AG04450 (cell line): ENCODE data around the gene MGAT5B. TPM values are rescaled to one million over a fixed set of nuclear protein-coding genes. Genes with fewer than 3 reads are reported as not detected.

Source experiments
- CTCF ChIA-PET: fragments of 300-600, 350-600 bp; formaldehyde crosslinking; extraction: SDS; loops from one replicate; lab custom pipeline; 2022; ENCODE audit warnings: antibody characterized with exemption, inconsistent platforms; lab: Charles Lee
- POLR2A ChIA-PET: fragments of 350-600 bp; formaldehyde crosslinking; extraction: SDS; loops from one replicate; lab custom pipeline; 2021; ENCODE audit warnings: antibody characterized with exemption, inconsistent platforms; lab: Yijun Ruan, JAX
- DNase-seq: peaks from one replicate; pipeline ENCODE4 v3.0.0-alpha.2; 2011; ENCODE audit warnings: low read depth, low spot score
- H3K27ac ChIP-seq: one replicate; pipeline ENCODE4 v1.5.1; 2012; ENCODE audit warnings: low read depth, low read length, control low read depth
- H3K27me3 ChIP-seq: one replicate; pipeline ENCODE4 v1.6.0; 2012; ENCODE audit warnings: low read length; ENCODE audit not compliant: control insufficient read depth, insufficient read depth
- H3K4me3 ChIP-seq: 2 replicates; pipeline ENCODE4 v1.5.1; 2011; ENCODE audit warnings: mild to moderate bottlenecking, low read depth, low read length, control low read depth
- H3K9me3 ChIP-seq: 2 replicates; pipeline ENCODE4 v1.5.1; 2012; ENCODE audit warnings: low read length; ENCODE audit not compliant: control insufficient read depth, insufficient read depth
- CTCF ChIP-seq: IDR thresholded peaks from 2 replicates; pipeline ENCODE4 v1.5.1; 2011; ENCODE audit warnings: low read depth, low read length, control low read depth, inconsistent platforms
- polyA plus RNA-seq: library from polyadenylated mRNA; depleted of rRNA; stranded (reverse); fragments of >200 nt; gene quantifications from 2 replicates; pipeline ENCODE4 v1.2.3, GENCODE V29; 2011

MGAT5B gene
- polyA plus RNA-seq, 1 experiment: 0.69 TPM

GRCh38 chr17:76862494-76862893 lies 5.7 kb upstream of the MGAT5B start:
- POLR2A ChIA-PET: interaction anchor here (0.6 kb wide), 1 partner anchor 208 kb away, joined by 6 read pairs; no protein-coding TSS in a partner anchor
- CTCF ChIA-PET: no interaction called here
- peaks cover 9% of the 10 kb centered on the region for H3K27me3 ChIP-seq
- no peaks in the 10 kb centered on the region for H3K9me3 ChIP-seq
- H3K27ac ChIP-seq: no peak overlapping the region
- no peak for DNase-seq
- no peak for TF ChIP-seq CTCF
- H3K4me3 ChIP-seq: no peak overlapping the region

GRCh38 chr17:76864024-76864423 lies 4.2 kb upstream of the MGAT5B start:
- ChIA-PET CTCF (interaction anchor here (0.6 to 1.0 kb wide), 2 partner anchors 192 to 1339 kb away, joined by 3 to 6 read pairs; no protein-coding TSS in a partner anchor), POLR2A (no interaction called here)
- no peaks in the 10 kb centered on the region for H3K9me3 ChIP-seq
- H3K27ac ChIP-seq: no peak overlapping the region
- no peak overlapping the region for H3K4me3 ChIP-seq
- no peak for DNase-seq
- H3K27me3 ChIP-seq: peaks cover 7% of the 10 kb centered on the region
- TF ChIP-seq CTCF: no peak

- no peak overlapping the region for H3K4me3 ChIP-seq
- ChIA-PET CTCF (interaction anchor here (1.9 kb wide), 1 partner anchor 191 kb away, joined by 10 read pairs; no protein-coding TSS in a partner anchor), POLR2A (no interaction called here)
- H3K9me3 ChIP-seq: peaks cover 1% of the 10 kb centered on the region; the same call in 1 of the 2 replicates
- peaks cover 14% of the 10 kb centered on the region for H3K27me3 ChIP-seq
- DNase-seq: no peak
- TF ChIP-seq CTCF: no peak
- H3K27ac ChIP-seq: no peak overlapping the region
Observed at GRCh38 chr17:76865174-76865573, 3.0 kb upstream of the MGAT5B start.

- H3K27me3 ChIP-seq: peaks cover 15% of the 10 kb centered on the region
- TF ChIP-seq CTCF: no peak
- peaks cover 5% of the 10 kb centered on the region; the same call in 1 of the 2 replicates for H3K9me3 ChIP-seq
- ChIA-PET CTCF (interaction anchor here (1.9 kb wide), 1 partner anchor 190 kb away, joined by 10 read pairs; no protein-coding TSS in a partner anchor), POLR2A (no interaction called here)
- H3K27ac ChIP-seq: no peak overlapping the region
- no peak overlapping the region for H3K4me3 ChIP-seq
- DNase-seq: no peak
Observed at GRCh38 chr17:76866203-76866602, 2.0 kb upstream of the MGAT5B start.

- H3K27ac ChIP-seq: peak overlapping the region; percentile 40
- H3K9me3 ChIP-seq: peaks cover 5% of the 10 kb centered on the region; the same call in 1 of the 2 replicates
- DNase-seq: no peak
- ChIA-PET CTCF (interaction anchor here (0.5 to 3.0 kb wide), 19 partner anchors 7 to 315 kb away, joined by 3 to 87 read pairs (median 4); no protein-coding TSS in a partner anchor), POLR2A (interaction anchor here (0.6 to 1.7 kb wide), 4 partner anchors 189 to 262 kb away, joined by 3 to 12 read pairs (median 5); no protein-coding TSS in a partner anchor)
- TF ChIP-seq CTCF: no peak
- peaks cover 15% of the 10 kb centered on the region for H3K27me3 ChIP-seq
- no peak overlapping the region for H3K4me3 ChIP-seq
Observed at GRCh38 chr17:76866774-76867577, 1.2 kb upstream of the MGAT5B start.
